HEK293T (cell line): Measurements from ENCODE around the gene SRGAP1.

Experiments used
- ARNT ChIP-seq: fragments of 450-650 bp; IDR thresholded peaks from 2 replicates; pipeline ENCODE4 v1.6.1; 2017; ENCODE audit warnings: mild to moderate bottlenecking
- BHLHE40 ChIP-seq: fragments of 450-650 bp; IDR thresholded peaks from 2 replicates; pipeline ENCODE4 v1.6.1; 2016; ENCODE audit warnings: mild to moderate bottlenecking, moderate library complexity, borderline replicate concordance
- FOXA1 ChIP-seq: fragments of 450-650 bp; IDR thresholded peaks from 2 replicates; pipeline ENCODE4 v1.6.1; 2016; ENCODE audit warnings: mild to moderate bottlenecking
- FOXM1 ChIP-seq: fragments of 450-650 bp; IDR thresholded peaks from 2 replicates; pipeline ENCODE4 v1.6.1; 2017; ENCODE audit warnings: mild to moderate bottlenecking, borderline replicate concordance
- SUZ12 ChIP-seq: fragments of 450-650 bp; IDR thresholded peaks from 2 replicates; pipeline ENCODE4 v1.6.1; 2016; ENCODE audit warnings: mild to moderate bottlenecking
- ZNF384 ChIP-seq: fragments of 450-650 bp; IDR thresholded peaks from 2 replicates; pipeline ENCODE4 v1.6.1; 2016

GRCh38 chr12:63802012-63802608 is 42.4 kb upstream of the SRGAP1 start:
- no peak for TF ChIP-seq BHLHE40
- no peak for TF ChIP-seq SUZ12
- no peak for TF ChIP-seq ARNT
- no peak for TF ChIP-seq FOXA1
- TF ChIP-seq ZNF384: no peak
- no peak for TF ChIP-seq FOXM1
